DND-41 (cell line): ENCODE results near the gene ST6GALNAC6.

Source experiments
- ATAC-seq: fragments of 200-7000 bp; cut with Tn5 transposase; 3 replicates; pipeline ENCODE4 v1.9.1; 2021; ENCODE audit warnings: low read depth; ENCODE audit not compliant: insufficient read depth
- DNase-seq: peaks from one replicate; pipeline ENCODE4 v3.0.0-alpha.2; 2020
- H2AFZ ChIP-seq: 2 replicates; pipeline ENCODE4 v1.6.0; 2012; ENCODE audit warnings: low read depth, low read length
- H3K27ac ChIP-seq: 2 replicates; pipeline ENCODE4 v1.5.1; 2012; ENCODE audit warnings: low read length, inconsistent platforms
- H3K27me3 ChIP-seq: fragments of 200-600 bp; sonication (generic); 2 replicates; pipeline ENCODE4 v1.6.0; 2012; ENCODE audit warnings: low read length, mild to moderate bottlenecking, inconsistent platforms; ENCODE audit not compliant: insufficient read depth, poor library complexity
- H3K36me3 ChIP-seq: 2 replicates; pipeline ENCODE4 v1.5.1; 2012; ENCODE audit warnings: low read length, inconsistent platforms; ENCODE audit not compliant: insufficient read depth
- H3K4me1 ChIP-seq: 2 replicates; pipeline ENCODE4 v1.5.1; 2012; ENCODE audit warnings: mild to moderate bottlenecking, low read length; ENCODE audit not compliant: insufficient read depth
- H3K4me2 ChIP-seq: 2 replicates; pipeline ENCODE4 v1.6.0; 2012; ENCODE audit warnings: mild to moderate bottlenecking, moderate library complexity, low read length, inconsistent platforms; ENCODE audit not compliant: insufficient read depth
- H3K4me3 ChIP-seq, 2 experiments: fragments of 200-600 bp in 1 of 2; shearing (Covaris generic) in 1 of 2; 2 replicates each; pipeline ENCODE4 v1.5.1; 2012 to 2016; ENCODE audit warnings: inconsistent platforms in 2 of 2, low read length in 2 of 2, mild to moderate bottlenecking in 2 of 2, low read depth in 1 of 2, moderate library complexity in 1 of 2
- H3K79me2 ChIP-seq: 2 replicates; pipeline ENCODE4 v1.6.0; 2012; ENCODE audit warnings: low read length, inconsistent platforms; ENCODE audit not compliant: insufficient read depth
- H3K9ac ChIP-seq: 2 replicates; pipeline ENCODE4 v1.6.0; 2012; ENCODE audit warnings: low read depth, mild to moderate bottlenecking, inconsistent platforms, low read length, moderate library complexity
- H3K9me3 ChIP-seq: 2 replicates; pipeline ENCODE4 v1.5.1; 2012; ENCODE audit warnings: low read length, moderate library complexity, mild to moderate bottlenecking, inconsistent platforms; ENCODE audit not compliant: insufficient read depth, severe bottlenecking
- H4K20me1 ChIP-seq: 2 replicates; pipeline ENCODE4 v1.6.0; 2012; ENCODE audit warnings: low read length; ENCODE audit not compliant: insufficient read depth
- CTCF ChIP-seq: IDR thresholded peaks from 2 replicates; pipeline ENCODE4 v1.5.1; 2012; ENCODE audit warnings: borderline replicate concordance, low read length, moderate library complexity, mild to moderate bottlenecking; ENCODE audit not compliant: poor library complexity, severe bottlenecking; ENCODE audit errors: extremely low read depth
- EZH2 ChIP-seq: IDR thresholded peaks from 3 replicates; pipeline ENCODE4 v1.6.1; 2012; ENCODE audit warnings: borderline replicate concordance, low read depth, mild to moderate bottlenecking, moderate library complexity, low read length, inconsistent platforms; ENCODE audit not compliant: severe bottlenecking

The ST6GALNAC6 gene

GRCh38 chr9:127909839-127910273 lies 10.5 kb upstream of the ST6GALNAC6 start:
- H3K27ac ChIP-seq = no peak overlapping the region
- no peak overlapping the region for H3K4me2 ChIP-seq
- H3K4me3 ChIP-seq = no peak overlapping the region
- TF ChIP-seq EZH2 = no peak
- no peak for TF ChIP-seq CTCF
- ATAC-seq = no peak
- no peaks in the 10 kb centered on the region for H3K9me3 ChIP-seq
- H4K20me1 ChIP-seq = no peaks in the 10 kb centered on the region
- no peak overlapping the region for H2AFZ ChIP-seq
- H3K9ac ChIP-seq = no peak overlapping the region
- no peaks in the 10 kb centered on the region for H3K79me2 ChIP-seq
- no peak for DNase-seq
- H3K27me3 ChIP-seq = no peaks in the 10 kb centered on the region
- no peaks in the 10 kb centered on the region for H3K4me1 ChIP-seq
- H3K36me3 ChIP-seq = peaks cover 5% of the 10 kb centered on the region; the same call in 1 of the 2 replicates

- Histone ChIP-seq H2AFZ (no peak overlapping the region), H3K9ac (no peak overlapping the region), H3K27ac (no peak overlapping the region), H3K4me3 (no peak overlapping the region), H3K9me3 (no peaks in the 10 kb centered on the region), H3K4me1 (no peaks in the 10 kb centered on the region), H3K36me3 (peaks cover 5% of the 10 kb centered on the region; the same call in 1 of the 2 replicates), H4K20me1 (no peaks in the 10 kb centered on the region), H3K79me2 (no peaks in the 10 kb centered on the region), H3K27me3 (no peaks in the 10 kb centered on the region), H3K4me2 (no peak overlapping the region)
- ATAC-seq (no peak), DNase-seq (no peak)
- TF ChIP-seq EZH2 (no peak), CTCF (no peak)
Observed at GRCh38 chr9:127908660-127908926, 9.2 kb upstream of the ST6GALNAC6 start.

- no peaks in the 10 kb centered on the region for H3K4me1 ChIP-seq
- H3K27me3 ChIP-seq = no peaks in the 10 kb centered on the region
- no peaks in the 10 kb centered on the region for H4K20me1 ChIP-seq
- H3K27ac ChIP-seq = no peak overlapping the region
- ATAC-seq (no peak), DNase-seq (no peak)
- peaks cover 5% of the 10 kb centered on the region; the same call in 1 of the 2 replicates for H3K36me3 ChIP-seq
- TF ChIP-seq CTCF (no peak), EZH2 (no peak)
- H3K9ac ChIP-seq = no peak overlapping the region
- H3K4me3 ChIP-seq = no peak overlapping the region
- H3K4me2 ChIP-seq = no peak overlapping the region
- H3K9me3 ChIP-seq = no peaks in the 10 kb centered on the region
- no peak overlapping the region for H2AFZ ChIP-seq
- no peaks in the 10 kb centered on the region for H3K79me2 ChIP-seq
Observed at GRCh38 chr9:127907867-127908659, 8.7 kb upstream of the ST6GALNAC6 start.
